HG03159 (cell line): ENCODE measurements around the gene CTTN.
"Not testable (repeated sequence)": the region's sequence is repeated elsewhere in the genome, so short reads cannot be mapped to it uniquely, and the experiment has no call there.

ENCODE experiments used
- ATAC-seq: cut with Tn5 transposase; IDR thresholded peaks from one replicate; pipeline ENCODE4 v1.9.1; 2021; ENCODE audit warnings: mild to moderate bottlenecking, moderate library complexity; ENCODE audit not compliant: unreplicated experiment

The CTTN gene

DNA sequence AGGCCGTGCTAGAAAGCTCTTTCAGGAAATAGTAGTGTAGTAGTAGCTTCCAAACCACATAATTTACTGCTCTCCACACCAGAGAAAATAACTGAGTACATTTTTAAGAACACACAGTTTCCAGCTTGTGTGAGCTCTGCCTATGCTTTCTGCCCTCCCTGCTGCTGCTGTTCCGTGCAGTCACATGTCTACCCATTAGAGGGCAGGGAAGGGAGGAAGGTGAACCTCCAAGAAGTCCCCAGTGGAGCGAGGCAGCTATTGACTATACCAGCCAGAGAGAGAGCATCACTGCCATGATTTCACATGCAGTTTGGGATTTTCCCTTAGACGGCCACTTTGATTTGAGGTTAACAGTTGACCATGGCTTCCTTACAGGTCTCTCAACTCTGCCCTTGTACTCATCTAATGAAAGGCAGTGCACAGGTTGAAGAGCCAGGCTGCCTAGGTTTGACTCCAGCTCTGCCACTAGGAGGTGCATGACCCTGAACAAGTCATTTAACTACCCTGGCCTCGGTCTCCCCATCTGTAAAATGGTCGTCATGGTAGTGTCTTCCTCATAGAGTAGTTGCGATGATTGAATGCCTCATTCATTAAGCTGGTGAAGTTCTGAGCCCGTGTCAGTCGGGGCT is 19.7 kb upstream of the CTTN start:
- ATAC-seq: no peak

DNA sequence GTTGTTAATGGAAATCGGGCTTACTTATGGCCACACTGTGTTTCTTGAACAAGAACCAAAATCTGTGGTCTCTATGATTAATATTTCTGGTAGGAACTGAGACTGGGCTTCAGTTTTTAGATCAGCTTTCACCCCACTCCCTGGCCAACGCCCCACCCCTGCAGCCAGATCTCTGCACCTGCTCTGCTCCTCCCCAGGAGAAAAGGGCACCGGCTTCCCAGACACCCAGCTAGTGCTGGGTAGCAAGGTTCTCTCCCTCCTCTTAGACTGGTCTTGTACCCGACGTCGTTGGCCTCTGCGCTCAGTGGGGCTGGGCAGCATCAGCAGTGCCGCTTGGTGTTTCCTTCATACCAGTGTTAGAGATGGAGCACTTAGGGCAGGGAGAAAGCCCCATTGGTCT is 17.0 kb upstream of the CTTN start:
- no peak for ATAC-seq

DNA sequence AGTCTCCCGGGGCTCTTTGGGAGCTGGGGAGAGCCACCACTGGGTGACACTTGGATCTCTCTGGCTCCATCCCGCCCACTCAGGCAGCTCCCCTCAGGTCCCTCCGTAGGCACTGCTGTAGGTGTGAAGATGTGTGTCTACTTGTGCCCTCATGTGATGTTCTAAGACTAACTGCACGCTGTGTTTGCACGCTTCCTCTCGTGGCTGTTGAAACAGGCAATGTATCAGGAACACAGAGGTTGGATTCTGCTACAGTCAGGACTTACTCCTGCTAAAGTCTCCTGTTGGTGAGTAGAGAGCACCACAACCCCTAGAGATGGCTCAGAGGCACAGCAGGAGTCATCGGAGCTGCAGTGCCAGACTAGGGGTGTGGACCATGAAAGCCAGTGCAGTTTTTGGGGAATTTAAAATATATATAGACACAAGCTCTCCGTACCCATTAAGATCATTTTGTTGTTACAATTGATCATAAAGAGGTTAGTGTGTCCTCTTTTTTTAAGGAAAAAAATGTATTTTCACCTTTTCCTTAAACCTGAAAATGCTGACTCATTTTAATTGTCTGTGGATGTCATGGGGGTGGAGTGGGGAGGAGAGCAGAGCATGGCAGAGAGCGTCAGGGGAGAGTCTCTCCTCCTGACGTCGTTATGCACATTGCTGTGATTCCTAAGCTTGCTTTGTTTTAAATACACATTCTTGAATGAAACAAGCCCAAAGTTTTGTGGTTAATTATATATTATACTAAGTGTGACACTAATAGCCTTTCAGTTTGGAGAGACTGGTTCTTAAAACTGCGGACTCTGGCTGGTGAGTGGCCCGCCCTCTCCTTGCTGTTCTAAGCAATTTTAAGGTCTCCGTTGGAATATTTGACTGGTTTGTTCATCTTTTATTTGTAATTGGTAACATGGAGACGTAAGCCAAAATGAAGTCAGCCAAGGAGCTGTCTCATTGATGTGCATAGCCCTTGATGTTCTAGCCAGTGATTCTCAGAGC is 16.2 kb upstream of the CTTN start:
- no peak for ATAC-seq

DNA sequence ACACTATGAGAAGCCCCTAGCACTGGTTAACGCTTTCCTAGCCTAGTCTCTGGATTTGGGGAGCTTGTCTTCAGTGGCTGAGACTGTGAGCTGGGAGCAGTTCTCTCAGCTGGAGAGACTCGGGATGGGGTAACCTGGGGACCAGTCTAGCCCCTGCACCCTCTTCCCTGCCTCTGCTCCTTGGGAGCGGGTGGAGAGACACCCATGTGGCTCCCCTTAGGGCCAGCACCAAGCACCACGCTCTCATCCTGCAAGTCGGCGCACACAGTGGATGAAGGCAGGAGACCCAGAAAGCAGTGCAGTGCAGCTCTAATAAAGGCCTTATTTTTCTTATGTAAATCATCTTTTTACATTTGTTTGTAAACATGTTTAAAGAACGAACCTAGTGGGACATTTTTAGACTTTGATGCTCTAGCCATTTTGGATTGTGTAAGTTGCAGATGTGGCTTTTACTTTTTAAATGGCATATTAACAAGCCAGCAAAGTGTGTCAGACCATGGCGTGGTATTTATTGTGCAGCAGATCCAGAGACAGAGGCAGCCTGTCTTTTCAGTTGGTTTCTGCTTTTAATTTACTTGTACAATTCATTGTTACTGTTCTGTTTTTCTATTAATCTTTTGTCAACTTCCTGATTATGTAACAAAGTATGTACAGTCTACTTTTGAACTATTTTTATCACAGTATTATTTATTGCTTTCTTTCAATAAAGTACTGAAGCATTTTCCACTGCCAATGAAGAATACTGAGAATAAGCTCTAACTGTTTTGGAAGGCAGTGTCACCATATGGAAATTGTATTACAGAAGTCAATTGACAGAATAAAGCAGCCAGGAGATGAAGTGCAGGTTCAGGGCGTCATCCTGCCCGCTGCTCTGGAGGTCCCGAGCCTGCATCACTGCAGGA is 14.4 kb upstream of the CTTN start:
- no peak for ATAC-seq

DNA sequence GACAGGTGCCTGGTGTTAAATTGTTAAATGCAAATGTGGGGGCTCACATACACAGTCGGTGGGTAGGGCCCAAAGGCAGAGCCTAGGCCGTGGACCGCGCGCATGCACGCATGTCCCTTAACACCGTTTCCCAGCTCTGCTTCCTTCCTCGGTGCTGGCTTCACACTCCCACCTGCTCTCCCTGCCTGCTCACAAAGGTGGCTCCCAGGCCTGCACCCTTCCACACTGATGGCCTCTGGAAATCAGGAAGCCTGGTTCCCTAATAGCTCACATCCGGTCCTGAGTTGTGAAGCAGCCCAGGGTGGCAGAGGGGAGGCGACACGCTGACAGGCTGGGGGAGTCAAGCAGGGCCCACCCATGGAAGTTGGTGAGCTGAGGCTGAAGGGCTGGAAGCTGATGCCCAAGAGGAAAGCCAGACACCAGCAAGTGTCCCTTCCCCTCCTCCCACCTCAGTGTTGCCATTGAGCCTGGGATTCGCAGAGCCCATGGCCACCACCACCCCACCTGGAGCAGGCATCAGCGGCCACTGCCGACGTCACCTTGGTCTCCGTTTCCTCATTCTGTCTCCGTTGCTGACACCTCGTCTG is 13.7 kb upstream of the CTTN start:
- no peak for ATAC-seq

DNA sequence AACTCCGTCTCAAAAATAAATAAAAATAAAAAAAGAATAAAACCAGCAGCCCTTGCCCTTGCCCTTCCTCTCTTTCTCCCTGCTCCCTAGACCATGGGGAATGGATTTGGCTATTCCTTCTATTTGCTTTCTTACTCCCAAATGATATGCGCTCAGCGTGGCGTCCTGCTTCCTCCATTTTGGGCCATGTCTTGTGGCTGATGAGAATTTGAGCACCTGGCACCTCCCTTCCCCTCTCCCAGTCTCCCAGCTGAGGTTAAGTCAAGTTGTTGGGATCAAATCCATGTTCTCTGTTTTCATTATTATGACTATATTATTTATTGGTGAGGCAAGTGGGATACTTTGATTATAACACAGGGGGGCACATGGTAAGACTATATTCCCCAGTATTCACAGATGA is 10.8 kb upstream of the CTTN start:
- no peak for ATAC-seq

DNA sequence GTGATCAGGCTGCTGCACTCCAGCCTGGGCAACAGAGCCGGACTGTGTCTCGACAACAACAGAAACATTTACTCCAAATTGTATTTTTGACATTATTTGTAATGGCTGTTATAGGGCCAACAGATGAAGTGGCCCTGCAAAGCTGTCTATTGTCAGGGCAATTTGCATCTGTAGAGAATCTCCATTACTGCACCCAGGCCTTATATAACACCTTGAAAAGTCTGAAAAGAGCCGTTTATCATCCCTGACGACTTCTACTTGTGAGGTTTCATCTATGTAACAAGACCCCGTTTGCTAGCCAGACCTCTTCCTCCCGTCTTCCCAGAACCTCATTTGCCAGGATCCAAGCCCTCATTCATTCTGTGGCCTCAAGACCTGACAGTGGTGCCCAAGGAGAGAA is 9.1 kb upstream of the CTTN start:
- ATAC-seq: no peak

DNA sequence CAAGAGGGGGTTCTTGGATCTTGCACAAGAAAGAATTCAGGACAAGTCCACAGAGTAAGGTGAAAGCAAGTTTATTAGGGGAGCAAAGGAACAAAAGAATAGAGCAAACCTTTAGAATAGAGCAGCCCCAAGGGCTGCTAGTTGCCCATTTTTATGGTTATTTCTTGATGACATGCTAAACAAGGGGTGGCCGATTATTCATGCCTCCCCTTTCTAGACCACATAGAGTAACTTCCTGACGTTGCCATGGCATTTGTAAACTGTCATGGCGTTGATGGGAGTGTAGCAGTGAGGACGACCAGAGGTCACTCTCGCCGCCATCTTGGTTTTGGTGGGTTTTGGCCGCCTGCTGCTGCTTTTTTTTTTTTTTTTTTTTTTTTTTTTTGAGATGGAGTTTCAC is 7.4 kb upstream of the CTTN start:
- ATAC-seq: not testable (repeated sequence)

DNA sequence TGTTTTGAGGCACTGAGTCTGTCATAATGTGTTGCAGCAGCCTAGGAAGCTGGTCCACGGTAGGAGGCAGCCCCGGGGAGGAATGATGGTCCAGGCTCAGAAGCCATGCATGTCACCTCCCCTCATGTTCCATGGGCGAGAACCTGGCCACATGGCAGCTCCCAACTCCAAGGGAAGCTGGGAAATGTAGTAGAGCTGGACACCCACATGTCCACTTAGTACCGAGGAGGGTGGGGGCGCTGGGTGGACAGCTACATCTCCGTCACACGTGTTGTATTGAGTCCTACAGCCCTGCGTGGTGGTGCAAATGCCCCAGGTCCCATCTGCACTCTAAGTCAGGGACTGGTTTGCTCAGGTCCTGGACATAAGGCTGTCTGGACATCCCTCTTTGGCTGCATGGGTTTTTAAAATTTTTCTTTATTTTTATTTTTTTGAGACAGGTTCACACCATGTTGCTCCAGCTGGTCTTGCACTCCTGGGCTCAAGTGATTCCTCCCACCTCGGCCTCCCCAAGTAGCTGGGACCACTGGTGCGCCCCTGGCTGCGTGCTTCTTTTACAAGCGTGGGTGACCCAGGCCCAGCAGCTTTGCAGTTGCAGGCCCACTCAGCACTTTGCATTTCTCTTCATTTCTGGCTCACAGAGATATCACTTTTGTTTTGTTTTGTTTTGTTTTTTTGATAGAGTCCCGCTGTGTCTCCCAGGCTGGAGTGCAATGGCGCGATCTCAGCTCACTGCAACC is 3.9 kb upstream of the CTTN start:
- no peak for ATAC-seq

DNA sequence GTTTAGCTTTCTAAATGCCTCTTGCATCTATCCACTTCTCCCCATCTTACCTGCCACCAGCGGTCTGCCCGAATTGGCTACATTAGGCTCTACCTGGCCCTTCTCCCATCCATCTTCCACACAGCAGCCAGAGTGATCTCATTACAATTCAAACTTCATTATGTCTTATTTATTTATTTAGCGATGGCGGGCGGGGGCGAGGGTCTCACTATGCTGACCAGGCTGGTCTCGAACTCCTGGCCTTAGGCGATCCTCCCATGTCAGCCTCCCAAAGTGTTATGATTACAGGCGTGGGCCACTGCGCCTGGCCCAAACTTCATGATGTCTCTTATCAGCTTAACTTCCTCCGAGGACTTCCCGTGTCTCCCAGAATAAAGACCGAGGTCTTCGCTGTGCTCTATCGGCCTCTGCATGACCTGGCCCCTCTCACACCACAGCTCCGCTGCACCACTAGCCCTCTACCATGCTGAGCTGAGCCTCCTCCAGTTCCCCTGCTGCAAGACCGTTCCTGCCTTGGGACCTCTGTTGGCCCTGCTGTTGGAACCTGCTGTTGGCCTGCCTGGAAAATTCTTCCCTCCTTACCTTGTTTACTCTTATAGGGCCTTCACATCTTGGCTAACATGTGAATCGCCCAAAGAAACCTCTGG is 870 bp upstream of the CTTN start:
- no peak for ATAC-seq

DNA sequence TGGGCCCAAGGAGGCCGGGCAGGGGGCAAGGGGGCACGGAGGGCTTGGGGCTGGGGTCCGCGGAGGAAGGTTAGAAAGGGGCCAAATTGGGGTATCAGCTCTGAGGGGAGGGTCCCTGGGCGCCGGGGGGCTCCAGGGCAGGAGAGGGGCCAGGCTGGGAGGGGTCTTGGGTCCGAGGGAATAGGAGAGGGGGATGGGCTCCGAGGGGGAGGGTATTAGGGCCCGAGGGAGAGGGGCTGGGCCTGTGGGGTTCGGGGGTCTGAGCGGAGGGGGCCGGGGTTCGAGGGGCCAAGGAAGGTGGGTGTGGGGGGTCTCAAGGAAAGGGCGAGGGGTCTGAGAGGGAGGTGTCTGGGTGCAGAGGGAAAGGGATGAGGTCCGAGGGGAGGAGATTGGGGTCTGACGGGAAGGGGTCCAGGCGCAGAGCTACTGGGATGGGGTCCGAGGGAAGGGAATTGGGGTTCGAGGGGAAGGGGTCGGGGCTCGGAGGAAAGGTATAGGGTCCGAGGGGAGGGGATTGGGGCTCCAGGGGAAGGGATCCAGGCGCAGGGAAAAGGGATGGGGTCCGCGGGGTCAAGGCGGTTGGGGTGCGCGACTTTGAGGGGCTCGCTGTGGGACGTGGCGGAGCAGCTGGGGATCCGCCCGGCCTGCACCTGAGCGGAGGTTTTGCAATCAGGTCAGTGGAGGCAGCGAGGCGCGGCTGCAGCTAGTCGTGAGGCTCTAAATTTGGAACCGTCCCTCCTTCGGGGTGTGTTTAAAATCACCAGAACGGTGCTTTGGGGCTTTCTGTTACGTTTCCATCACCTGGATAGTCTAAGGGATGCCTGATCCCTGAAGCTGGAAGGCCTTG is 728 bp downstream of the CTTN start:
- ATAC-seq: no peak

DNA sequence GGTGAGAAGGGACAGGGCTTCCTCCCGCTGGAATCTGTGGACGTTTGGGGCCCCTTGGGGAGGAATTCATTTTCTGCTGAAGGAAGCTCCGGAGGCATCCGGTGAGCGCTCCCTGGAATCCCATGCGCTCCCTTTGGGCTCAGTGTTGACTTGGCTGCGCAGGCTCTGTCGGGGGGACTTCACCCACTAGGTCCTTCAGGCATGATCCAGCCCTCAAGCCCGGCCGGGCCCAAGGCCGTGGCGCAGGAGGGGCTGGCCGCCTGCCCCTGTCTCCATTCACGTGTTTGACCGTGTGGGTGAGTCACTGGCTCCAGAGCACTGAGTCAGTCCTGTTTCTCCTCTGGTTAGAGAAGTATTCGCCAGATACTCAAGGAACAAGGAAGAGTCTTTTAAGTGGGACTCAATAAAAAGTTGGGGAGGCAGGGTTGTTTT is 1.4 kb downstream of the CTTN start:
- no peak for ATAC-seq

DNA sequence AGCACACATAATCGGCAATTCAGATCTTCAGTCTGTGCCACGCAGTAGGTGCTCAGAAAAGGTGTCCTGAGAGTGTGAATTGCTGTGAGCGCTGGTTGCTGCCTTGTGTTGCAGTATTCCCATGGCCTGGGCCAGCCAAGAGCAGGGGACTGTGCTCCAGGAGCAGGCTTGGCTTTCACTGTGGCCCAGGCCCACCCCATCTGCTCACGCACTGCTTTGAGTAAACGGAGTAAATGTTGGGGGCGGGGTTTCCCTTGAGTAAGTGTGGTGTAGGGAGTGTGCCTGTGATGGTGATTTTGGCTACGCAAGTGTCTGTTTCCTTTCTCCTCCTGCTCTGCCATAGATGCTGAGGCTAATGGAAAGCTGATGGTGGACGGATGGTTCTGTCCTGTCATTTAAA is 2.3 kb downstream of the CTTN start:
- no peak for ATAC-seq

DNA sequence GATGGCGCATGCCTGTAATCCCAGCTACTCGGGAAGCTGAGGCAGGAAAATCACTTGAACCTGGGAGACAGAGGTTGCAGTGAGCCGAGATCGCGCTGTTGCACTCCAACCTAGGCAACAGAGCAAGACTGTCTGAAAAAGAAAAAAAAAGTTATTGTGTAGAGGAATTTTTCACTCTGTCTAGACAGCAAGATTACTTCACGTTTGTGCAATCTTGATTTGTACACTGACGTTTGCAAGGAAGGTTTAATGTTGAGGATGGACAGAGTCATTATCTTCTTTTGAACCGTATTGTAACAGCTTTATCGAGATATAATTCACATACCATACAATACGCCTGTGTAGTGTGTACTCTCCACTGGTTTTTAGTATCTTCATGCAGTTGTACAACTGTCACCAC is 3.7 kb downstream of the CTTN start:
- ATAC-seq: no peak

DNA sequence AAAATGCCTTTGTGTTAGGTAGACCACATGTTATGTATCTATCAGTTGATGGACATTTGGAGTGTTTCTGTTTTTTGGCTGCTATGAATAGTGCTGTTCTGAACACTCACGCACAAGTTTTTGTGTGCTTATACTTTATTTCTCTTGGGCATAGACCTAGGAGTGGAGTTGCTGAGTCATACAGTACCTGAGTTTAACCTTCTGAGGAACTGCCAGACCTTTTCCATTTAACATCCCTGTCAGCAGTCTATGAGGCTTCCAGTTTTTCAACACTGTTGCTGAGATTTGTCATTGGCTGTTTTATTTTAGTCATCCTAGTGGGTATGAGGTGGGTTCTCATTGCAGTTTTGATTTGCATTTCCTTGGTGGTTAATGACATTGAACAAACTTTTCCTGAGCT is 4.4 kb downstream of the CTTN start:
- no peak for ATAC-seq

DNA sequence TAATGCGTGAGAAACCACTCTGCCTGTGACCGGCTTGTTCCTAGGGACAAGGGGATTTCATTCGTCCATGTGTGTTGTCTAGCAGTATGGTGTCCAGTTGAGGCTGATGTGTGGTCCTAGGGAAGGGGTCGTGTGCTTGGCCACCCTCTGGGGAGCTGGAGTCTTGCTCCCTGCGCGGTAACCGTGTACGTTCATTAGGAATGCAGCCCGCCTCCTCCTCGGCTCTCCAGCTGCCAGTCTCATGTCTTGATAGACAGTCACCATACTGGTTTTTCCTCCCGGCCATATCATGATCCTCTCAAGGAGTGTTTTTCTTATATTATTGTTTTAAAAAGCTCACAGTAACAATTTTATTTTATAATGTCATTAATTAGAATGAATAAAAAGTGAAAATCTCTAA is 5.9 kb downstream of the CTTN start:
- ATAC-seq: no peak

DNA sequence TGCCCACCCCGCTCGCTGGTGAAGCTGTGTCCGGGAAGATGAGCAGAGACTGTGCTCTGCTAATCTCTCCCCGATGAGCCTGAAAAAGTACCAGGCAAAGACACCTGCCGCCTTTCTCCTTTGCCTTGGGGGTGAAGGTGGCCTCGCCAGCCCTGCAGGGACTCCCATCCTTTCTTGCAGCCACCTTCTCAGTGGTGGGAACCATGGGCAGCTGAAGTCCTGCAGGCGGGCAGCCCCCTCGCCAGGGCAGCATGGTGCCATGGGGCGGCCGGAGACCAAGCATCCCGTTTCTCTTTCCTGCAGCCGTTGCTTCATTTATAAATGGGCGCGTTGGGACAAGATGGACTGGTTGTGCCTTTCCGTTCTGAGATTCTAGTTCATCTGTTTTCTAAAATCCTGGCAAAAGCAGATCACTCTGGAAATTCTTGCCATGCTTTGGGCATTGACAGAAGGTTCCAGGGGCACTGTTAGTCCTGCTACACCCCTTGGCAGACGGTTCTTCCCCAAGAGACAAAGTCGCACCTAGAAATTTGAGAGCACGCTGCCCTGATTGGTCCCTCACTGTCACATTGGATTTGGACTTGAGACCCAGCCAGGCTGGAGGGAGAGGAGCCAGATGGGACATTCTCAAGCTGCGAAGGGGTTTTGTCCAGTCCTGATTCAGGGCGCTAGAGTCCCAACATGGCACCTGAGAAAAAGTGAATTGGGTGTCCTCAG is 7.5 kb downstream of the CTTN start:
- ATAC-seq: no peak

DNA sequence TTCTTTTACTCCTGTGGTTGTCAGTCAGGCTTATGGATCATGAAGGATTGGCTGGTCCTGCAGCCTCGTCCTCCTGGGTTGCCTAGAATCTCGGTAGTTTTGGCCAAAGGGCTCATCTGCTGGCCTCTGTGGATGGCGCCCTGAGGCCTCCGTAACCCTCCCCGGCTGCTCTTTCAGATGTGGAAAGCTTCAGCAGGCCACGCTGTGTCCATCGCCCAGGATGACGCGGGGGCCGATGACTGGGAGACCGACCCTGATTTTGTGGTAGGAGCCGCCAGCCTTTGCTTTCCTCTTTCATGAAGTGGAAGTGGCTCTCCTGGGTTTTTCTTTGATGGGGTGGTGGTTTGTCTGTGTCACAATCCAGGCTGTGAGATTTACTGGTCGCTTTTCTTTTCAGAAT is 8.8 kb downstream of the CTTN start:
- no peak for ATAC-seq
